HFFc6 (cell line): ENCODE measurements around the gene GLIS1. TPM values are rescaled to one million over a fixed set of nuclear protein-coding genes. Genes with fewer than 3 reads are reported as not detected.

Source experiments
- DNase-seq: peaks from one replicate; pipeline ENCODE4 v3.0.0-alpha.2; 2018
- H3K27ac Mint-ChIP-seq: 2 replicates; pipeline ENCODE4 v1.8.0; 2020; ENCODE audit warnings: mild to moderate bottlenecking, mixed read lengths
- H3K27me3 Mint-ChIP-seq: 2 replicates; pipeline ENCODE4 v1.8.0; 2021; ENCODE audit warnings: mild to moderate bottlenecking, moderate library complexity, mixed read lengths; ENCODE audit not compliant: insufficient read depth
- H3K36me3 Mint-ChIP-seq: 2 replicates; pipeline ENCODE4 v1.8.0; 2021; ENCODE audit warnings: low read depth, mixed read lengths
- H3K4me1 Mint-ChIP-seq: 2 replicates; pipeline ENCODE4 v1.8.0; 2020; ENCODE audit warnings: low read depth, mixed read lengths
- H3K4me3 Mint-ChIP-seq: 2 replicates; pipeline ENCODE4 v1.8.0; 2020; ENCODE audit warnings: mild to moderate bottlenecking, moderate library complexity, mixed read lengths
- H3K9me3 Mint-ChIP-seq: 2 replicates; pipeline ENCODE4 v1.8.0; 2020; ENCODE audit warnings: mild to moderate bottlenecking, mixed read lengths
- total RNA-seq, 6 experiments: library from RNA; stranded (reverse); fragmentation: NEBNext Ultra II Directional; extraction: Animal tissue kit (Norgen Biotek cat#: 25700); gene quantifications; 2 replicates in 1 of 6; 3 replicates in 5 of 6; pipeline ENCODE4 v1.2.3, GENCODE V29; 2021
- TF ChIP-seq, protein P1 (sequence below): fragments of 200-600 bp; sonication (generic); IDR thresholded peaks from 2 replicates; pipeline ENCODE4 v1.5.0; 2021; ENCODE audit warnings: antibody characterized with exemption, mild to moderate bottlenecking

GLIS1 gene
- total RNA-seq, 6 experiments from 2014 or later = 1.1 to 1.9 (median 1.2) TPM

DNA sequence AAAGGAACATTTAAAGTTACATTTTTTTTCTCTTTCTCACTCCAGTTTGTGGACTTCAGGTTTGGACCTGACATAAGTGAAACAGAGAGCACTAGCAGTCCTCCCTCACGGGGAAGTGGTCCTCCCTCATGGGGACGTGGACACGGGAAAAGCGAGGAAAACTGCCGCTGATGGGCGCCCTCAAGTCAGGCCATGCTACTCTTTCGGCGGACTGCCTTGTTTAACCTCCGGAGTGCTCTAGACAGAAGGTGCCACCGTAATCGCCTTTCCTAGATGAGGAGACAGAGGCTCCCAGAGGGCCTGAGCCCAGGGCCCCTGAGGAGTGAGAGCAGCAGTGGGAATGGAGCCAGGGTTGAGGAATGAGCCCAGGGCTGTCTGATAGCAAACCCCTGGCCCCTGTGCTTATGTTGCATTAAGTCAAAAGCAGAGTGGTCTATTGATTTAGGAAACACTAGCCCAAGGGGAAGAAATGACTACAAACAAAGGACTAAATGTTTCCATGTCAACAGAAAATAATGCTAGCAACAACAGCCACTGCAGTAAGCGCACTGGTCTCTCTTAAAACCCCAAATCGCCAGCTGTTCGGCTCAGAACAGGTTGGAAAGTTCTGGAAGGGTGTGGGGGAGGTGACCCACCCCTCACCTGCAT, 195.7 kb downstream of the GLIS1 start:
- no peak for DNase-seq
- Mint-ChIP-seq H3K36me3 (no peaks in the 10 kb centered on the region), H3K27ac (no peak overlapping the region; the same call in 1 of the 2 replicates)

DNA sequence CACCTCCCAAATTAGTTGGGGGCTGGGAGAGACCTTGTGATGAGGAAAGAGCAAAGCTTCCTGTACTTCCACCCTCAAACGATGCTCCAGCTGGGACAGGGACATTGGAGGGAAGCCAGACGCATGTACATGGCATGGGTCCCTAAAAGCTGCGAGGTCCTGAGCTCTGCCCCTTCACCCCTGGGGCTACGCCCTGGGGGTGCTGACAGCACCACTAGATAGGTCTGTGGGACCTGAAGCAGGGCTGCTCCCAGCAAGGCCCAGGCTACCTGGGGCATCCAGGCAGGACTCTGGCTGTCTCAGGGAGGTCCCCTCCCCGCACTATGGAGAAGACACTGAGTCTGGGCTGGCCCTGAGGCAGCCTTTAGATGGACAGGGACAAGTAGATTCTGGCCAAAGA, 196.4 kb downstream of the GLIS1 start:
- H3K36me3 Mint-ChIP-seq = no peaks in the 10 kb centered on the region
- TF ChIP-seq, protein P1, sequence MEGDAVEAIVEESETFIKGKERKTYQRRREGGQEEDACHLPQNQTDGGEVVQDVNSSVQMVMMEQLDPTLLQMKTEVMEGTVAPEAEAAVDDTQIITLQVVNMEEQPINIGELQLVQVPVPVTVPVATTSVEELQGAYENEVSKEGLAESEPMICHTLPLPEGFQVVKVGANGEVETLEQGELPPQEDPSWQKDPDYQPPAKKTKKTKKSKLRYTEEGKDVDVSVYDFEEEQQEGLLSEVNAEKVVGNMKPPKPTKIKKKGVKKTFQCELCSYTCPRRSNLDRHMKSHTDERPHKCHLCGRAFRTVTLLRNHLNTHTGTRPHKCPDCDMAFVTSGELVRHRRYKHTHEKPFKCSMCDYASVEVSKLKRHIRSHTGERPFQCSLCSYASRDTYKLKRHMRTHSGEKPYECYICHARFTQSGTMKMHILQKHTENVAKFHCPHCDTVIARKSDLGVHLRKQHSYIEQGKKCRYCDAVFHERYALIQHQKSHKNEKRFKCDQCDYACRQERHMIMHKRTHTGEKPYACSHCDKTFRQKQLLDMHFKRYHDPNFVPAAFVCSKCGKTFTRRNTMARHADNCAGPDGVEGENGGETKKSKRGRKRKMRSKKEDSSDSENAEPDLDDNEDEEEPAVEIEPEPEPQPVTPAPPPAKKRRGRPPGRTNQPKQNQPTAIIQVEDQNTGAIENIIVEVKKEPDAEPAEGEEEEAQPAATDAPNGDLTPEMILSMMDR = no peak
- H3K27me3 Mint-ChIP-seq = peaks cover 7% of the 10 kb centered on the region
- H3K27ac Mint-ChIP-seq = peak overlapping the region; percentile 97
- H3K9me3 Mint-ChIP-seq = no peaks in the 10 kb centered on the region
- H3K4me1 Mint-ChIP-seq = peaks cover 40% of the 10 kb centered on the region
- DNase-seq = no peak
- H3K4me3 Mint-ChIP-seq = peak overlapping the region; percentile 43

More for the DNA sequence above, 195.7 kb downstream of the GLIS1 start:
- H3K9me3 Mint-ChIP-seq = no peaks in the 10 kb centered on the region
- H3K27me3 Mint-ChIP-seq = peaks cover 7% of the 10 kb centered on the region
- no peak overlapping the region for H3K4me3 Mint-ChIP-seq
- H3K4me1 Mint-ChIP-seq = peaks cover 36% of the 10 kb centered on the region
- TF ChIP-seq, protein P1 = no peak

DNA sequence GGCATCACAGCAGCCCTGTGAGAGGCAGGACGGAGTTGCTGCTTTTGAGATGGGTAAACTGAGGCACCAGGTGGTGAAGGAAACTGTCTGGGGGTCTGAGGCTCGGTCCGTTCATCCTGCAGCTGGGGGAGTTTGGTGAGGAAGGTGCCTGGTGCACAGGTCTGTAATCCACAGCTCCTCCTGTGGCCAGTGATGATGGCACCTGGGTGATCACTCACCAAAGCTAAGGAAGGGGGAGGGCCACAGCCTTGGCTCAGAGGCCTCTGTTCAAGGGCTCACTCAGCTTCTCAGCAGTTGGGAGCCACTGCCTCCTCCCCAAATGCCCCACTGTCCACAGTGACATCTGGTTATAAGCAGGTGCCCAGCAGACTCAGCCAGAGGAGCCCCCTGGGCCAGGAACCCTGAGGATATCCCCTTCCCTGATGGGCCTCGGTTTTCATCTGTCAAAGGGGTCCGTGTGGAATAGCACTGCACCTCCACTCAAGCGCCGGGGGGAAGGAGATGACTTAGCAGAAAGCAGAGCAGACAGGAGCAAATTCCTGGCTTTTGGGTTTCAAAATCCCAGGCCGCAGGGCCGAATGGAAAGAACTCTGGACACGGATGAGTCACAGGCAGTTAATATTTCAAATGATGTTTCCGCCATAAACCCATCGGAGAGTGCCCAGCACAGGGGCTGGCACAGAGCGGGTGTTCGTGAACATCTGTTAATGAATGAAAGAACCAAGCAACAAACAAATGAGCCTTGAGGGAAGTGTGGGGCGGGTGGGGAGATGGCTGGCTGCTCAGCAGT, 197.0 kb downstream of the GLIS1 start:
- peak; percentile 87 for DNase-seq
- H3K36me3 Mint-ChIP-seq = no peaks in the 10 kb centered on the region
- peaks cover 43% of the 10 kb centered on the region for H3K4me1 Mint-ChIP-seq
- TF ChIP-seq, protein P1 = peak; percentile 80
- no peaks in the 10 kb centered on the region for H3K9me3 Mint-ChIP-seq
- H3K27me3 Mint-ChIP-seq = peaks cover 7% of the 10 kb centered on the region
- H3K27ac Mint-ChIP-seq = peak overlapping the region; percentile 97
- peak overlapping the region; percentile 43 for H3K4me3 Mint-ChIP-seq

DNA sequence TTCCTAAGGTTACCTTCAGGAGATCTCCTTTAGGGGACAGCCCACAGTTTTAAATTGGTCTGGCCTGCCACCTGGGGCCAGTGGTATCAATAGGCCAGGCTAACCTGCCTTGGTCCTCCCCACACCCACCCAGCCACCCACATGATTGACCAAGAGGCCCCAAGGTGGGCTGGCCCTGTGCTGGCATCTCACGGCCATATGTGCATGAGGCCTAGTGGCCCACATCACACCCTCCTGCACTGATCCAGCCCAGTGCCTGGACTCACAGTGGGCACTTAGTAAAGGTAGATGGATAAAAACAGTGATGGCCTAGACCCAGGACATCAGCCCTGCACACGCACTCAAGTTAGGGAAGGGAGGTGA, 197.7 kb downstream of the GLIS1 start:
- H3K4me1 Mint-ChIP-seq = peaks cover 48% of the 10 kb centered on the region
- peaks cover 7% of the 10 kb centered on the region for H3K27me3 Mint-ChIP-seq
- DNase-seq = no peak
- no peaks in the 10 kb centered on the region for H3K36me3 Mint-ChIP-seq
- H3K4me3 Mint-ChIP-seq = peak overlapping the region; percentile 43; the same call in 1 of the 2 replicates
- TF ChIP-seq, protein P1 = no peak
- no peaks in the 10 kb centered on the region for H3K9me3 Mint-ChIP-seq
- peak overlapping the region; percentile 97 for H3K27ac Mint-ChIP-seq

GRCh38 chr1:53540604-53541262, 198.2 kb downstream of the GLIS1 start:
- H3K9me3 Mint-ChIP-seq = no peaks in the 10 kb centered on the region
- H3K4me3 Mint-ChIP-seq = no peak overlapping the region
- peaks cover 7% of the 10 kb centered on the region for H3K27me3 Mint-ChIP-seq
- TF ChIP-seq, protein P1 = no peak
- H3K4me1 Mint-ChIP-seq = peaks cover 49% of the 10 kb centered on the region
- DNase-seq = no peak
- H3K36me3 Mint-ChIP-seq = no peaks in the 10 kb centered on the region
- peak overlapping the region; percentile 97 for H3K27ac Mint-ChIP-seq
